Heart left ventricle (tissue), 16 donors: ENCODE measurements around the gene RMND5B. TPM values are rescaled to one million over a fixed set of nuclear protein-coding genes. Genes with fewer than 3 reads are reported as not detected.
A peak's percentile ranks its signal among the peaks of the same experiment; 100 is the strongest.

Experiments used
- ATAC-seq, 4 donors: fragments of 200-7000 bp; cut with Tn5 transposase; one replicate each; pipeline ENCODE4 v1.9.1; 2020 to 2022; ENCODE audit warnings: moderate library complexity in 4 of 4, mild to moderate bottlenecking in 3 of 4, moderate number of reproducible peaks in 1 of 4
- DNase-seq, 5 donors: peaks; one replicate each; pipeline ENCODE4 v3.0.0-alpha.2; 2020
- H3K27ac ChIP-seq, 12 donors: fragments of 200-600 bp; sonication (generic) in 4 of 12; one replicate each; pipeline versions ENCODE4 v1.5.0 to v1.8.0; 2016 to 2022; ENCODE audit warnings: mild to moderate bottlenecking in 2 of 12
- H3K27me3 ChIP-seq, 9 donors: fragments of 200-600 bp; sonication (generic) in 2 of 9; one replicate each; pipeline versions ENCODE4 v1.5.1 to v1.8.0; 2016 to 2022; ENCODE audit warnings: mild to moderate bottlenecking in 3 of 9
- H3K36me3 ChIP-seq, 9 donors: fragments of 200-600 bp; sonication (generic) in 2 of 9; one replicate each; pipeline versions ENCODE4 v1.5.0 to v1.8.0; 2018 to 2022; ENCODE audit warnings: mild to moderate bottlenecking in 2 of 9
- H3K4me1 ChIP-seq, 12 donors: fragments of 200-600 bp; sonication (generic) in 4 of 12; one replicate each; pipeline versions ENCODE4 v1.5.0 to v1.8.0; 2016 to 2022; ENCODE audit warnings: mild to moderate bottlenecking in 3 of 12
- H3K4me3 ChIP-seq, 12 donors: fragments of 200-600 bp; sonication (generic) in 4 of 12; one replicate each; pipeline versions ENCODE4 v1.5.0 to v1.8.0; 2017 to 2022; ENCODE audit warnings: mild to moderate bottlenecking in 9 of 12, moderate library complexity in 4 of 12
- H3K9me3 ChIP-seq, 12 donors: fragments of 200-600 bp; sonication (generic) in 4 of 12; one replicate each; pipeline versions ENCODE4 v1.5.0 to v1.8.0; 2016 to 2022; ENCODE audit warnings: mild to moderate bottlenecking in 1 of 12
- CTCF ChIP-seq, 12 donors: fragments of 200-600 bp; sonication (generic) in 4 of 12; IDR thresholded peaks; one replicate each; pipeline versions ENCODE4 v1.5.0 to v1.8.0; 2018 to 2022; ENCODE audit warnings: antibody characterized with exemption in 12 of 12, mild to moderate bottlenecking in 5 of 12
- POLR2A ChIP-seq, 2 donors: fragments of 450-650 bp; IDR thresholded peaks; one replicate each; pipeline ENCODE4 v1.6.1; 2017; ENCODE audit warnings: antibody characterized with exemption in 2 of 2, mild to moderate bottlenecking in 2 of 2, moderate library complexity in 2 of 2
- WGBS, 4 donors: extraction: QIAGEN DNeasy Blood & Tissue Kit in 2 of 4; methylation state at CpG; one replicate each; pipeline versions ENCODE4 v1.1.5 to v1.1.7; 2013 to 2018; 5-methylcytosine and 5-hydroxymethylcytosine counted together
- intact Hi-C, 10 donors: fragments of 100-400 bp; cut with DNase I; formaldehyde crosslinking; loops; one replicate each; pipeline versions ENCODE4 v1.11.1 to v1.14.2; 2022
- polyA plus RNA-seq, 2 donors: library from polyadenylated mRNA; stranded (reverse); fragments of 200-250 nt; gene quantifications; one replicate each; pipeline ENCODE4 v1.2.3, GENCODE V29; 2013
- total RNA-seq, 9 donors: library from RNA; depleted of rRNA in 2 of 9; stranded (reverse); fragments of >200 nt in 2 of 9; fragmentation: NEBNext Ultra II Directional in 3 of 9; extraction: Animal tissue kit (Norgen Biotek cat#: 25700) in 3 of 9; gene quantifications; one replicate each; pipeline versions ENCODE4 v1.1.0 to v1.2.4, GENCODE V29; 2016 to 2023
- donor health status: ischemic (EF 13 %, LVEDD 7.1; RV severe dilation, severe dysfunction).
- donor health status: healthy with polysubstance abuse.
- donor health status: DM: no; HTN: yes; CAD: no.
- donor health status: DM: no; HTN: no; CAD: no.
- donor health status: ischemic (EF 25% LVEDD 6.9; RV normal size, moderate dysfunction).
- donor health status: ischemic (EF 25% LVEDD 5.7; RV mildly dilated, moderate dysfunction).
- donor health status: healthy.
- donor health status: DM: yes; HTN: yes; CAD: no.
- donor health status: ischemic (EF 35%, LVEDD 5.7; RV mildly dilated, moderate dysfunction).
- donor health status: nonischemic (EF 11% LVEDD 7.7; RV severe dilation, severe dysfunction).
- donor health status: DM: yes; HTN: yes; CAD: no.
- donor health status: PGD.
- donor health status: ischemic (EF 29% LVEDD 5.4; RV normal size, mild dysfunction).
- donor health status: nonischemic (EF 23%, LVEDD 6.1; RV moderate dilation, normal function).

Gene RMND5B
- total and polyA plus RNA-seq, 11 donors, result 26.4 to 42.2 (median 32.7) TPM

DNA sequence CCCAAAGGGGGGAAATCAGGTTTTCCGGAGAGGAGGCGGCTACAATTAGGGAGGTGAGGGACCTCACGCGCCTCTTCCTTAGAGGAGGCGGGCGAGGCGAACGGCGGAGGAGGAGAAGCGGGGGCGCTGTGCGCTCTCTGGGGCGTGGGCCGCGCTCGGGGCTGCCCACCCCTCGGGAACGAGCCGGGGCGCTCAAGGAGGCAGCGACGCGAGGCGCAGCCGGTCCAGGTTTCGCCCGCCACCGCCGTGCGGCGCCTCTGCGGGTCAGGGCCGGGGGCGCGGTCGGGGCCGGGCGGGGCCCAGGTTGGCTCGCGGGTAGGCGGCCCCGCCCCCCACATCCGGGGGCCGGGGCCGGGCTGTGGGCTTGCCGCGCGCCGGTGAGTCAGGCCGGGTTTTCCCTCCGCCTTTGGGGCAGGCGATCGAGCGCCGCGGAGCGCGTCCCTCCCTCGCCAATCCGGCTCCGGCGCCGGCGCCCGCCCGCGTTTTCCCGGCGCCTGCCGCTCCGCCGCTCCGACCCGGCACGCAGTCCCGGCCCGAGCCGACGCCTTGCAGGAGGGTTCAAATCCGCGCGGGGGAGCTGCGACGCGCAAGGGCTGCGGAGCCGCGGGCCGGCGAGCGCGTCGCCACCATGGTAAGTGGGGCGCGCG lies 17.6 kb upstream of the RMND5B start, which contains the start of gene N4BP3:
Gene N4BP3, plus strand, starts transcription at position 392 of the 647 bp plus-strand sequence. CDS start 6,052 bp downstream, outside the sequence.
- Histone ChIP-seq H3K4me3 (peak within 1 kb of the TSS; percentile 44 to 69 (median 61)), H3K36me3 (no peaks in the 10 kb centered on the region), H3K27me3 (peaks cover 5 to 47% (median 20%) of the 10 kb centered on the region in 9 donors), H3K27ac (peak within 1 kb of the TSS; percentile 53 to 90 (median 75)), H3K9me3 (peaks cover 0 to 5% (median 0%) of the 10 kb centered on the region in 12 donors), H3K4me1 (peaks cover 0 to 47% (median 22%) of the 10 kb centered on the region in 12 donors)
- TF ChIP-seq POLR2A (IDR thresholded peaks at IDR 0.05) (peak in 1 of 2 donors; percentile 6), CTCF (IDR thresholded peaks at IDR 0.05) (peak in 1 of 12 donors; percentile 12)
- intact Hi-C loops, result loop anchor here in 1 of 10 donors (2.0 kb wide), 1 partner anchor 18 kb away; the partner anchor contains the start of gene RMND5B
- DNase-seq (peak; percentile 39 to 77 (median 65)), ATAC-seq (peak in 3 of 4 donors; percentile 58 to 77 (median 65))
- 1 to 3% (median 1%) methylated on average over 20 to 96 of the region's 96 CpGs for WGBS, 4 donors

DNA sequence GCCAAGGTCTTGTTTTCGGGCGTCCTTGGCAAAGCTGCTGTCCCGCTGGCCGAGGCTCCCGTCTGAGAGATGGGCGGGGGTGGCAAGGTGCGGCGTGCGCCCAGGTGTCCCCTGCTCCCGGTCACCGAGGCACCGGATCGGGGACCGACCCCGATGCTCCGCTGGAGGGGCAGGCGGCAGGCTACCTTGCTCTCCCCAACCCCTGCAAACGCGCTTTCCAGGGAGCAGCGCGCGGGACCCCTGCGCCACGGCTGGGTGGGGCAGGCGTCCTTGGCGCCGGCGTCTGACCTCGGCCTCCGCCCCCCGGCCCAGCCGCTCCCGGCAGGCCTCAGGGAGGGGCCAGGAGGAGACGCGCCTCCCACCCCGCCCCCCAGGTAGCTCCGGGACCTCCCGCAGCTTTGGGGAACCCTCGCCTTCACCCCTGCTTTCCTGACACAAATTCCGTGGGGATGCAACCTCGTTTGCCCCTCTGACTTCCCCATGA lies 16.9 kb upstream of the RMND5B start:
- peak in 1 of 5 donors; percentile 59 for DNase-seq
- Histone ChIP-seq H3K27ac (peak overlapping the region; percentile 53 to 90 (median 75)), H3K27me3 (peaks cover 5 to 47% (median 20%) of the 10 kb centered on the region in 9 donors), H3K4me1 (peaks cover 0 to 51% (median 22%) of the 10 kb centered on the region in 12 donors), H3K9me3 (peaks cover 0 to 5% (median 0%) of the 10 kb centered on the region in 12 donors), H3K36me3 (no peaks in the 10 kb centered on the region), H3K4me3 (peak overlapping the region; percentile 44 to 69 (median 61))
- peak in 2 of 4 donors; percentile 9 to 51 for ATAC-seq
- 1 to 3% (median 1%) methylated on average over 9 to 41 of the region's 41 CpGs for WGBS, 4 donors
- intact Hi-C loops, result loop anchor here in 1 of 10 donors (2.0 kb wide), 1 partner anchor 17 kb away; the partner anchor contains the start of gene RMND5B
- no peak for TF ChIP-seq CTCF (IDR thresholded peaks at IDR 0.05)
- TF ChIP-seq POLR2A (IDR thresholded peaks at IDR 0.05), result no peak

DNA sequence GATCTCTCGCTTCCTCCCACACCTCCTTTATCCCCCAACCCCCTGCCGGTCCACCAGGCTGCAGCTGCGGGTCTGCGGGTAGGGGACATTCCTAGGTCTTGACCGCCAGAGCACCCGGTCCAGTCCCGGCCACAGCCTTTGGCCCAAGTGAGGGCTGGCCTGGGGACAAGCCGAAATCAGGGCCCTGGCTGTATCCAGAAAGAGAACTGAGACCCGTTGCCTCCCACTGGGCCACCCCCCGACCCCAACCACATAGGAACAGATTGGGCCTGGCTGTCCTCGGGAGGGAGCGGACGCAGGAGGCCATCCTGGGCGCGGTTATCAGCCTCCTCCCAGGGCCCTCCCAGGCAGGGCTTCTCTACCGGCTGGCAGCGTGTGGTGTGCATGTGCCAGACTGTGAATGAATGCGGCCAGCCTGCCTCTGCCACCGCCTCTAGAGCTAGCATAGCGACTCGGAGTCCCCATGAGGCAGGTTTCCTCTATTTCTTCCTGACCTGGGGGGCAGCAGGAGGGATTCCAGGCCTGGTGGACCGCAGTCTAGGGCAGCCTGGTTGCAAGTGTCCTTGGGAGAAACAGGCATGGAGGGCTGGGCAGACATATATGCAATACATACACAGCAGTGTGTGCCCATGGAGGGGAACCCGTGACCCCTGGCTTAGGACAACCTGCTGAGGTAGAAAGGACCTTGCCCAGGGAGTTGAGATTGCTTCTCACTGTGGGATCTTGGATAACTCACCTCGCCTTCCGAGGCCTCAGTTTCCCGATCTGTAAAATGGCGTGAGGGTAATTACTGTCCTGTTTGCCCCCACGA lies 16.3 kb upstream of the RMND5B start:
- DNase-seq (peak in 1 of 5 donors; percentile 63), ATAC-seq (peak in 3 of 4 donors; percentile 31 to 52 (median 43))
- Histone ChIP-seq H3K27ac (peak overlapping the region; percentile 11 to 90 (median 68)), H3K36me3 (no peaks in the 10 kb centered on the region), H3K4me3 (peak overlapping the region; percentile 44 to 69 (median 61)), H3K9me3 (peaks cover 0 to 5% (median 0%) of the 10 kb centered on the region in 12 donors), H3K4me1 (peaks cover 0 to 51% (median 22%) of the 10 kb centered on the region in 12 donors), H3K27me3 (peaks cover 5 to 47% (median 20%) of the 10 kb centered on the region in 9 donors)
- WGBS, 4 donors, result 12 to 20% (median 16%) methylated on average over 24 to 28 of the region's 28 CpGs
- no peak for TF ChIP-seq POLR2A (IDR thresholded peaks at IDR 0.05)
- TF ChIP-seq CTCF (IDR thresholded peaks at IDR 0.05), result no peak
- intact Hi-C loops, result no loop called here
